HEK293T (cell line): ENCODE results near the gene INPP5E.

Experiments used
- CTCF ChIA-PET: fragments of 350-600 bp; formaldehyde crosslinking; extraction: SDS; loops from one replicate; lab custom pipeline; 2021; ENCODE audit warnings: antibody characterized with exemption, inconsistent platforms; lab: Yijun Ruan, JAX
- POLR2A ChIA-PET: fragments of 350-600 bp; formaldehyde crosslinking; extraction: SDS; loops from one replicate; lab custom pipeline; 2020; ENCODE audit warnings: antibody characterized with exemption, inconsistent platforms; lab: Yijun Ruan, JAX
- DNase-seq: peaks from one replicate; pipeline ENCODE4 v3.0.0; 2012; ENCODE audit warnings: mixed read lengths; ENCODE audit errors: extremely low spot score
- ARNT ChIP-seq: fragments of 450-650 bp; IDR thresholded peaks from 2 replicates; pipeline ENCODE4 v1.6.1; 2017; ENCODE audit warnings: mild to moderate bottlenecking
- BHLHE40 ChIP-seq: fragments of 450-650 bp; IDR thresholded peaks from 2 replicates; pipeline ENCODE4 v1.6.1; 2016; ENCODE audit warnings: mild to moderate bottlenecking, moderate library complexity, borderline replicate concordance
- CTBP1 ChIP-seq: fragments of 450-650 bp; IDR thresholded peaks from 2 replicates; pipeline ENCODE4 v1.6.1; 2016; ENCODE audit warnings: borderline replicate concordance
- ELF4 ChIP-seq: fragments of 450-650 bp; IDR thresholded peaks from 2 replicates; pipeline ENCODE4 v1.6.1; 2017; ENCODE audit warnings: antibody characterized with exemption
- FOXA1 ChIP-seq: fragments of 450-650 bp; IDR thresholded peaks from 2 replicates; pipeline ENCODE4 v1.6.1; 2016; ENCODE audit warnings: mild to moderate bottlenecking
- FOXK2 ChIP-seq: fragments of 450-650 bp; IDR thresholded peaks from 2 replicates; pipeline ENCODE4 v1.6.1; 2016; ENCODE audit warnings: mild to moderate bottlenecking
- FOXM1 ChIP-seq: fragments of 450-650 bp; IDR thresholded peaks from 2 replicates; pipeline ENCODE4 v1.6.1; 2017; ENCODE audit warnings: mild to moderate bottlenecking, borderline replicate concordance
- HDGF ChIP-seq: fragments of 450-650 bp; IDR thresholded peaks from 2 replicates; pipeline ENCODE4 v1.6.1; 2017; ENCODE audit warnings: antibody characterized with exemption, borderline replicate concordance
- L3MBTL2 ChIP-seq: fragments of 450-650 bp; conservative IDR thresholded peaks from 2 replicates; pipeline ENCODE4 v1.6.1; 2016; ENCODE audit warnings: mild to moderate bottlenecking
- LEF1 ChIP-seq: fragments of 450-650 bp; IDR thresholded peaks from 2 replicates; pipeline ENCODE4 v1.6.1; 2017; ENCODE audit warnings: mild to moderate bottlenecking, borderline replicate concordance
- NFRKB ChIP-seq: fragments of 450-650 bp; IDR thresholded peaks from 2 replicates; pipeline ENCODE4 v1.6.1; 2016; ENCODE audit warnings: mild to moderate bottlenecking, moderate library complexity
- SP1 ChIP-seq: fragments of 450-650 bp; IDR thresholded peaks from 2 replicates; pipeline ENCODE4 v1.6.1; 2017
- SUZ12 ChIP-seq: fragments of 450-650 bp; IDR thresholded peaks from 2 replicates; pipeline ENCODE4 v1.6.1; 2016; ENCODE audit warnings: mild to moderate bottlenecking
- TARDBP ChIP-seq: fragments of 450-650 bp; IDR thresholded peaks from 2 replicates; pipeline ENCODE4 v1.6.1; 2016
- ZNF384 ChIP-seq: fragments of 450-650 bp; IDR thresholded peaks from 2 replicates; pipeline ENCODE4 v1.6.1; 2016
- TF ChIP-seq, protein P1 (sequence below): fragments of 450-650 bp; IDR thresholded peaks from 2 replicates; pipeline ENCODE4 v1.6.1; 2016

INPP5E gene

DNA sequence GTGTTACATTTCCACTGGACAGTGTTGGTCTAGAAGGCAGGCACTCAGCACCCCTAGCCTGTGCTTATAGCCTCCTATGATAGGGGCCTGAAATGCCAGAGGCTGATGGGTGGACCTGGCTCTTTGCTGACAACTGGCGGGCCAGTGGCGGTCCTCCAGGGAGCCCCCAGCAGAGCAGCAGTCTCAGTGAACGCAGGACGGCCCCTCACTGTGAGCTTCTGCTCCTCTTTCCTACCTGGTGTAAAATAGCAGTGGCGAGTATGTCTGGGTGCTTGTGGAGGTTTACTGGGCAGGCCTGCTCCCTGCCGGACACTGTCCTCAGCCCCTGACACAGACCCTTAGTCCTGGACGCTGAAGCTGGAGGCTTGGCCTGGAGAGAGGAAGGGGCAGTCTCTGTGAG is 46.5 kb upstream of the INPP5E start:
- no peak for TF ChIP-seq ELF4
- no peak for TF ChIP-seq ZNF384
- no peak for TF ChIP-seq TARDBP
- no peak for TF ChIP-seq FOXM1
- TF ChIP-seq FOXK2, result no peak

DNA sequence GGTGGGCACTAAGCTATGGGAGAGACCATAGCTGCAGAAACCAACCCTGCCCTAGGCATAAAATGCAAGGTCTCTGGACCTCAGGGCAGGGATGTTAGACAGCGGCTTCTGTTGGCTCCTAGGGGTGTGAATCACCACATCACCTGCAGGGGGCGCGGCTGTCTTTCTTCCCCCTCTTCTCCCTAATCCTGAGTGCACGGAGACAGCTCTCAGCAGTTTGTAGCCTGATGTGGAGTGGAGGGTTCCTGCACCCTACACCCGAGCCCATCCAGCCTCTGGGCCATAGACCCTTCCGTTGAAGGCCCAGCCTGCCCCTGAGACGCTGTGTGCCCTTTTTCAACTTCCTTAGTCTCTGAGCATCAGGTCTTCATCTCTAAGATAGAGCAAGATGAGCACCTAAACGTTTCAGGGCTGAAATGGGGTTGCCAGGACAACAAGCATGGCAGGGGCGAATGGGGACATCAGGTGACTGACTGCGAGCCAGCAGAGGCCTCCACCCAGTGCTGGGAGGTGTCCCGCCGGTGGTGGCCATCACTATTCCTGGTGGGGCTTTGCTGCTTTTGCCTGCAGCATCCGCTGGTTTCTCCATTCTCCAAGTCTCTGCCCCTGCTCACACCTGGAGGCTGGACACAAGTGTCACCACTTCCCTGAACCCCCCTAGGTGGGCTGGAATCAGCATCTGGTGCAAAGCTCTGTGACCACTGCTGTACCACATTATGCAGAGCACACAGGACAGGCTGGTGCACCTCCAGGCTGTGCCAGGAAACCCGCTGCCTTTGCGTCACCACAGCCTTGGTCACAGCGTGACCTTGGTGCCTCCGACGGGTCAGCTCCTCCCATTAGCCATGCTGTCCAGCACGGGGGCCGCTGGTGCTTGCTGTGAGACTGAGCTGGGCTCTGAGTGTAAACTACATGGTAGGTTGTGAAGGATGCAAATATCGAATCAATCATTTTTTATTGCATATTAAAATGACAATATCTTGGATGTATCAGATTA is 45.7 kb upstream of the INPP5E start:
- TF ChIP-seq HDGF, result no peak
- TF ChIP-seq L3MBTL2, result no peak
- TF ChIP-seq ELF4, result no peak
- TF ChIP-seq, protein P1, sequence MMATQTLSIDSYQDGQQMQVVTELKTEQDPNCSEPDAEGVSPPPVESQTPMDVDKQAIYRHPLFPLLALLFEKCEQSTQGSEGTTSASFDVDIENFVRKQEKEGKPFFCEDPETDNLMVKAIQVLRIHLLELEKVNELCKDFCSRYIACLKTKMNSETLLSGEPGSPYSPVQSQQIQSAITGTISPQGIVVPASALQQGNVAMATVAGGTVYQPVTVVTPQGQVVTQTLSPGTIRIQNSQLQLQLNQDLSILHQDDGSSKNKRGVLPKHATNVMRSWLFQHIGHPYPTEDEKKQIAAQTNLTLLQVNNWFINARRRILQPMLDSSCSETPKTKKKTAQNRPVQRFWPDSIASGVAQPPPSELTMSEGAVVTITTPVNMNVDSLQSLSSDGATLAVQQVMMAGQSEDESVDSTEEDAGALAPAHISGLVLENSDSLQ, result no peak
- no peak for TF ChIP-seq FOXM1
- no peak for TF ChIP-seq SP1
- TF ChIP-seq BHLHE40, result no peak
- TF ChIP-seq LEF1, result no peak
- TF ChIP-seq NFRKB, result no peak
- no peak for TF ChIP-seq CTBP1
- TF ChIP-seq ZNF384, result no peak
- no peak for TF ChIP-seq SUZ12
- ChIA-PET POLR2A (interaction anchor here (1.3 kb wide), 1 partner anchor 122 kb away, joined by 3 read pairs; the partner anchor contains the start of gene DNLZ), CTCF (interaction anchor here (0.6 to 2.8 kb wide), 9 partner anchors 27 to 220 kb away, joined by 3 to 13 read pairs (median 3); no protein-coding TSS in a partner anchor)
- peak; percentile 76 for DNase-seq

More for the DNA sequence above, 46.5 kb upstream of the INPP5E start:
- no peak for DNase-seq
- CTCF ChIA-PET, result interaction anchor here (0.7 to 2.8 kb wide), 2 partner anchors 143 to 146 kb away, joined by 5 to 13 read pairs; no protein-coding TSS in a partner anchor
- POLR2A ChIA-PET, result no interaction called here

GRCh38 chr9:136484153-136485048 is 44.8 kb upstream of the INPP5E start:
- TF ChIP-seq ELF4 (no peak), L3MBTL2 (no peak), BHLHE40 (no peak), LEF1 (no peak), ZNF384 (no peak), TARDBP (no peak), NFRKB (no peak), FOXK2 (no peak), CTBP1 (no peak), FOXM1 (no peak), SP1 (no peak), ARNT (no peak), FOXA1 (no peak), HDGF (no peak), SUZ12 (no peak)
- TF ChIP-seq, protein P1, result no peak
- no peak for DNase-seq
- ChIA-PET CTCF (interaction anchor here (0.7 to 2.8 kb wide), 6 partner anchors 26 to 187 kb away, joined by 3 to 13 read pairs (median 3); no protein-coding TSS in a partner anchor), POLR2A (interaction anchor here (0.6 to 1.3 kb wide), 6 partner anchors 12 to 229 kb away, joined by 3 to 4 read pairs (median 3); partner anchors contain the start of gene DNLZ)

- TF ChIP-seq L3MBTL2 (peak; percentile 78), HDGF (no peak), SP1 (no peak)
- POLR2A ChIA-PET, result interaction anchor here (0.6 to 1.3 kb wide), 6 partner anchors 12 to 230 kb away, joined by 3 to 4 read pairs (median 3); partner anchors contain the start of gene DNLZ
These were observed 44.0 kb upstream of the INPP5E start for GRCh38 chr9:136483589-136484152.

GRCh38 chr9:136482793-136483588 is 43.3 kb upstream of the INPP5E start, which contains the start of gene SEC16A:
SEC16A (minus strand) TSS chr9:136483040; CDS start chr9:136477615, 5,425 bp downstream.
- POLR2A ChIA-PET, result interaction anchor here (1.0 to 1.1 kb wide), 3 partner anchors 18 to 230 kb away, joined by 3 read pairs; no protein-coding TSS in a partner anchor
- CTCF ChIA-PET, result no interaction called here
- peak; percentile 96 for DNase-seq
- TF ChIP-seq L3MBTL2 (no peak), SUZ12 (no peak), ZNF384 (no peak), TARDBP (no peak), CTBP1 (no peak), ARNT (no peak), SP1 (no peak), FOXK2 (no peak), ELF4 (no peak), NFRKB (no peak), FOXA1 (no peak), LEF1 (no peak), FOXM1 (no peak), HDGF (no peak)
- TF ChIP-seq, protein P1, result no peak

More at GRCh38 chr9:136483589-136484152, 44.0 kb upstream of the INPP5E start:
- CTCF ChIA-PET, result interaction anchor here (2.8 kb wide), 1 partner anchor 146 kb away, joined by 13 read pairs; no protein-coding TSS in a partner anchor
- peak; percentile 95 for DNase-seq
